Glomerular visceral epithelial cell (primary cell): Measurements from ENCODE around the gene SLC22A24.
"Not testable (repeated sequence)": the region's sequence is repeated elsewhere in the genome, so short reads cannot be mapped to it uniquely, and the experiment has no call there.

Source experiments
- DNase-seq: peaks from one replicate; pipeline ENCODE4 v3.0.0-alpha.2; 2016; ENCODE audit errors: extremely low spot score

SLC22A24 gene, protein sequence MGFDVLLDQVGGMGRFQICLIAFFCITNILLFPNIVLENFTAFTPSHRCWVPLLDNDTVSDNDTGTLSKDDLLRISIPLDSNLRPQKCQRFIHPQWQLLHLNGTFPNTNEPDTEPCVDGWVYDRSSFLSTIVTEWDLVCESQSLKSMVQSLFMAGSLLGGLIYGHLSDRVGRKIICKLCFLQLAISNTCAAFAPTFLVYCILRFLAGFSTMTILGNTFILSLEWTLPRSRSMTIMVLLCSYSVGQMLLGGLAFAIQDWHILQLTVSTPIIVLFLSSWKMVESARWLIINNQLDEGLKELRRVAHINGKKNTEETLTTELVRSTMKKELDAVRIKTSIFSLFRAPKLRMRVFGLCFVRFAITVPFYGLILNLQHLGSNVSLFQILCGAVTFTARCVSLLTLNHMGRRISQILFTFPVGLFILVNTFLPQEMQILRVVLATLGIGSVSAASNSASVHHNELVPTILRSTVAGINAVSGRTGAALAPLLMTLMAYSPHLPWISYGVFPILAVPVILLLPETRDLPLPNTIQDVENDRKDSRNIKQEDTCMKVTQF

DNA sequence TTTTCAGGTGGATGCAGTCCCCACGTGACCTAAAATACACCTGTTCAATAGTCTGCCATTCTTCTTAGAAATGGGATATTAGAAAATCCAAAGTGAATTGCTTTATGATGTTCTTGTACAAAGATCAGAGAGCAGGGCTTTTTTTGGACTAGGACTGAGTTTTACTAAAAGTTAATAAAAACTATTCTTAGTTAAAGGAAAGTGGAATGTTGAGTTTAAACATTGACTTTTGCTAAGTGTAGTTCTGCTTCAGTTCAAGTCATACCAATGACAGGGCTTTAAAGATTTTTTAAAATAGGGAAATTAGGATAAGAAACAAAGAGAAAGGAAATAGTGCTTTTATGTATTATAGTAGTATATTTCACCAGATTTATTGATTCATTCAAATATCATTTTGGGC lies at the start of gene SLC22A24:
Gene SLC22A24 (minus strand): TSS at position 101 of the 400 bp plus-strand sequence. CDS start 442 bp downstream, outside the sequence.
- no peak for DNase-seq

DNA sequence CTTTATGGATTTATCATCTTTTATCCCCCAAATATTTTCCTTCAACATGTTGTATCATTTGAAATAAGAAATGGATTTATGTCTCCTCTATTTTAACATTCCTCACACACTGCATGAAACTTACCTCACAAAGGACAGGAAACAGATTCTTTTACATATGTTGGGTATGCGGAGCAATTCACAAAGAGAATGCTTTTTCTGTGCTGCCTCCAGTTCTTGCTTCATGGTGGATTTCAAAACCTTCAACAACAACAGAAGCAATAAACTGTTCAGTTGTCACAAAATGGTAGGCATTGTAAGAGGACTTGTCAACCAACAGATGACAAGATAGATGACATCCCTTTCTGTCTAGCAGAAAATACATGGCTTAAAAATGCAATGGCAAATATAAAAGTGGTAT lies 36.5 kb upstream of the SLC22A24 start:
- DNase-seq, result no peak

DNA sequence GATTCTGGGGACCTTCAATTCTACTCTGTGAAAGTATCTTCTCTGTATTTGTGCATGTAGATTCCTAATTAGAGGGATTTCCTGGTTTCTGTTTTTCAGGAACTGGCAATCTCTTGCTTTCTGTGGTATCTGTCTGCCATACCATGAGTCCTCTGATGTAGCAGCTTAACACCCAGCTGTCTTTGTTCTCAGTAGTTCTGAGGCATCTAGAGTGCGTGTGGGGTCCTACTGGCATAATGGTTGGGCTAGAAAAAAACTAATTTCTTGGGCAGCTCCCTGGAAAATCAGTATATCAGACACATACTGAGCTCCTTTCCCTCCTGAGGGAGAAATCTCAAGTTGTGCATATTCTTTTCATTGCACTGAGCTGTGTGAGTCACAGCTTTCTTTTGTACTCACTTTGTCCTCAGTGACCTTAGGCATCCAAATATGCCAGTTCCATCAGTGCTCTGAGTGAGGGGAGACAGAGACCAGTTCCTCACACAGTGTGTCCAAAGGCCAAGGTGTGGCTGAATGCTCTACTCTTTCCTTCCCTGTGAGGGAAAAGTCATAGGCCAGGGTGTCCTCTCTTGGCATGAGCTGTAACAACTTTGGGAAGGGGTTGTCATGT lies 35.5 kb upstream of the SLC22A24 start:
- DNase-seq, result no peak

DNA sequence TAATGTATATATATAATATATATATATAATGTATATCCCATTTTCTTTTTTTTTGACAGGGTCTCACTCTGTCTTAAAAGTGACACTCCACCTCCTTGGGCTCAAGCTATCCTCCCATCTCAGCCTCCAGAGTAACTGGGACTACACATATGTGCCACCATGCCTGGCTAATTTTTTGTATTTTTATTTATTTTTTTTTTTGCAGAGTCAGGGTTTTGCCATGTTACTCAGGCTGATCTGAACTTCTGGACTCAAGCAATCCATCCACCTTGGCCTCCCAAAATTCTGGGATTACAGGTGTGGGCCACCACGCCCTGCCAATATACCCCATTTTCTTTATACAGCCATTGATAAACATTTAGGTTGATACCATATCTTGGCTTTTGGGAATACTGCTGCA lies 33.9 kb upstream of the SLC22A24 start:
- no peak for DNase-seq

DNA sequence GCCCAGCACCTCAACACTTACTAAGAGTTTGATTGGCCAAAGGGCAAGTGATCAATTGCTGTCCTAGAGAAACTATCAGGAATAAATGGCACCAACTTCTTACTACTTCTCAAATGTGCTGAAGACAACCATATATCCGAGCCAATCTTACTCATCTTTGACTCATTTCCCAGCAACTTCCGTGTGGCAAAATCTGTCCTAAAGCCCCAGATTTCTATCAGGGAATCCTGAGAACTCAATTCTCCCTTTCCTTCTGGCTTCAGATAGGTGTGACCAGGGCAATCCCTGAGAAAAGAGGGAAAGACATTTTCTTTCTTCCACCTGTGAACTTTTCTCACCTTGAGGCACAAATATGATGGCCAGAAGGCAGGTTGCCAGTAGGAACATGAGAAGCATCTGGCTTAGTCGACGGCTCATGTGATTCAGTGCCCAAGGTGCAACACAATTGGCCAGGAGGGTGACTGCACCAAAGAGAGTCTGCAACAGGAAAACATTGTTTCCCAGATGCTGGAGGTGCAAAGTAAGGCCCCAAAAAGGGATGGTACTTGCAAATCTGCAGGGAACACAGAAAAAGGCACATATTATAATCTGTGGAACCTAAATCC lies 21.8 kb upstream of the SLC22A24 start:
- no peak for DNase-seq

DNA sequence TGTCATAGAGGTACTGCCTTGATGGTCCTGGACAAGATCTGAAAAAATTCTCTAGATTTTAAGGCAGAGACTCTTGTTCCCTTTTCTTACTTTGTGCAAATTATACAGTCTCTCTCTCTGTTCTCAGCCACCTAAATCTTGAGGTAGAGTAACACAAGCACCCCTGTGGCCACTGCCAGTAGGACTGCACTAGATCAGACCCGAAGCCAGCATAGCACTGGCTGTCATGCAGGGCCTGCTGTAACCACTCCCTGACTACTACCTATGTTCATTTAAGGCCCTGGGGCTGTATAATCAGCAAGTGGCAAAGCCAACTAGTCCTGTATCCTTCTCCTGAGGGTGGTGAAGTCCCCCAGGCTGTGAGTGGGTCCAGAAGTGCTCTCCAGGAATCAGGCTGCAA lies 11.8 kb upstream of the SLC22A24 start:
- no peak for DNase-seq

DNA sequence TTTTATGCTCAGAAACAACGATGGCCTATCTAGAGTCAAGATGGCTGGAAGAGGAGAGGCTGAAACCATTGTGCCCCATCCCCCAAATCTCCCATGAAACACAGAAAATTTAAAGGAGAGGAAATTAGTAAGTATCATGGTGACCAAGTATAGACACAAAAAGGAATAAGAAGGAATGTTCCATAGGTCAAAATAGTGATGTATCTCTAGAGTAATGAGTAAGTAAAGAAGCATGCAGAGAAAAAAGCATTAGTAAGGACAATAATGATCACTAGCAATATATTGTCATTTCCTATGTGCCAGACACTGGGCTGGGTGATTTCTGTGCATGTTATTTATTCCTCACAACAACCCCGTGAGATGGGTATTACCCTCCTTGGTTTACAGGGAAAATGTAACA lies 2.6 kb upstream of the SLC22A24 start:
- no peak for DNase-seq

DNA sequence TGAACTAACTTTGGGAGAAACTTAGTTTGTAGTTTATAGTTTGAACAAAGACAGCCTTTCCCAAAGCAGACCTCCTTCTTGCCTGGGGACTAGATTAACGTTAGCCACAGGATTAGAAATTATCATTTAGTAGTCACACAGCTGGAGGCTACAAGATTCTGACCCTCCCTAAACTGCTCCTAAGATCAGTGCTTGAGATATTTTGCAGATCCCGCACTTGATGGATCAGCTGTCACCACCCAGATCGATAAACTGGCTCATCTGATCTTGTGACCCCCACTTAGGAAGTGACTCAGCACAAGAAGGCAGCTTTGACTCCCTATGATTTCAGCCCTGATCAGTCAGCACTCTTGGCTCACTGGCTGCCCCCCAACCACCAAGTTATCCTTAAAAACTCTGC lies 1.6 kb downstream of the SLC22A24 start:
- no peak for DNase-seq

DNA sequence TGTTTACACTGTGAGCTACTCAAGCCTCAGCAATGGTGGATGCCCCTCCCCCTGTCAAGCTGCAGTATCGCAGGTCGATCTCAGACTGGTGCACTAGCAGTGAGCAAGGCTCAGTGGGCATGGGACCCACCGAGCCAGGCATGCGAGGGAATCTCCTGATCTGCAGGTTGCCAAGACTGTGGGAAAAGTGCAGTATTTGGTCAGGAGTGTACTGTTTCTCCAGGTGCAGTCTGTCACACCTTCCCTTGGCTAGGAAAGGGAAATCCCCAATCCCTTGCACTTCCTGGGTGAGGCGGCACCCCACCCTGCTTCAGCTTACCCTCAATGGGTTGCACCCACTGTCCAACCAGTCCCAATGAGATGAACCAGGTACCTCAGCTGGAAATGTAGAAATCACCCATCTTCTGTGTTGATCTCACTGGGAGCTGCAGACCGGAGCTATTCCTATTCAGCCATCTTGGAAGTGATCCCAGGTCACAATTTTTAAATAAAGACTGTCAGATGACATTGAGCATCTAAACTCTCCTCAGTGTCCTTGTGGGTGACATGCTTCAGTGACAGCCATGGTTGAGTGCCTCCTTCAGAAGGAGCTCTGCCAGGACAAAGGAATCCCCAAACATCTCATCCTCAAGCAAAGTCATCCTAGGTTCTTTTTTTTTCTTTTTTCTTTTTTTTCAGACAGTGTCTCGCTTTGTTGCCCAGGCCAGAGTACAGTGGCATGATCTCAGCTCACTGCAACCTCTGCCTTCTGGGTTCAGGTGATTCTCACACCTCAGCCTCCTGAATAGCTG lies 10.8 kb downstream of the SLC22A24 start:
- no peak for DNase-seq

DNA sequence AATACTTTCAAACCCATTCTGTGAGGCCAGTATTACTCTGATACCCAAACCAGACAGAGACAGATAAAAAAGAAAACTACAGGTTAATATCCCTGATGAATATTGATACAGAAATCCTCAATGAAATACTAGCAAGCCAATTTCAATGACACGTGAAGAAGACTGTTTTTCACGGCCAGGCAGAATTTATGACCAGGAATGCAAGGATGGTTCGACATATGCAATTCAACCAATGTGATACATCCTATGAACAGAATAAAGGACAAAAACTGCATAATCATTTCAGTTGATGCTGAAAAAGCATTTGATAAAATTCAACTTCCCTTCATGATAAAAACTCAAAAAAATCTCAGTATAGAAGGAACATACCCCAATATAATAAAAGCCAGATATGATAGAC lies 44.5 kb downstream of the SLC22A24 start:
- no peak for DNase-seq

DNA sequence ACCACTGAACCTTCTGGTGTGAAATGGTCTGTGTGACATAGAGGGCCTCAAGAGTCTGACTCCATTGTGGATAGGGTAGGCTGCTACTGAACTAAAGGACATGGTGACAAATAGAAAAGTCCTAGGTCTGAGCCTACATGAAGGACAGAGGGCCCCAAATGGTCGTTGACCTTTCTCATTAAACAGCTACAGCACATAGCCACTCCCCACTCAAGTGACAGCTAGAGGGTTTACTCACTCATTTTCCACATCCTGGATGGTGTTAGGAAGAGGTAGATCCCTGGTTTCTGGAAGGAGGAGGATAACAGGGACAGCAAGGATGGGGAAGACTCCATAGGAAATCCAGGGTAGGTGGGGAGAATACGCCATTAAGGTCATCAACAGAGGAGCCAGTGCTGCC lies 63.3 kb downstream of the SLC22A24 start:
- no peak for DNase-seq

DNA sequence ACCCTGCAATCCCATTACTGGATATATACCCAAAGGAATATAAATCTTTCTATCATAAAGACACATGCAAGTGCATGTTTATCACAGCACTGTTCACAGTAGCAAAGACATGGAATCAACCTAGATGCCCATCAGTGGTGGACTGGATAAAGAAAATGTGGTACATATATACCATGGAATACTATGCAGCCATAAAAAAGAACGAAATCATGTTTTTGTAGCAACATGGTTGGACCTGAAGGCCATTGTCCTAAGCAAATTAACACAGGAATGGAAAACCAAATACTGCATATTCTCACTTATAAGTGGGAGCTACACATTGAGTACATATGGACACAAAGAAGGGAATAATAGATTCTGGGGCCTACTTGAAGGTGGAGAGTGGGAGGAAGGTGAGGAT lies 97.8 kb downstream of the SLC22A24 start:
- not testable (repeated sequence) for DNase-seq

DNA sequence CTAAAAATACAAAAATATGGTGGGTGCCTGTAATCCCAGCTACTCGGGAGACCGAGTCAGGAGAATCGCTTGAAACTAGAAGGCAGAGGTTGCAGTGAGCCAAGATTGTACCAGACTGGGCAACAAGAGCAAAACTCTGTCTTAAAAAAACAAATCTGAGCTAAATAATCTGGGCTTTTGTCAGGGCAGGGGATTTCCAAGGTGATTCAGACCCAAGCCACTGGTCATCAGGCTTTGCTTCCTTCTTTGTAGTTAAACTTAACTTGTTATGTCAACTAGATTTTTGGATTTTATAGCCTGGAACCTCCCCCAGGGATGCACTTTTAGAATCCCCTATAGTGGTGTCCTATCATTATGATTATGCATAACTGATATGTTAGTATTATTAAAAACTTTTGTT lies 101.4 kb downstream of the SLC22A24 start:
- DNase-seq, result no peak

DNA sequence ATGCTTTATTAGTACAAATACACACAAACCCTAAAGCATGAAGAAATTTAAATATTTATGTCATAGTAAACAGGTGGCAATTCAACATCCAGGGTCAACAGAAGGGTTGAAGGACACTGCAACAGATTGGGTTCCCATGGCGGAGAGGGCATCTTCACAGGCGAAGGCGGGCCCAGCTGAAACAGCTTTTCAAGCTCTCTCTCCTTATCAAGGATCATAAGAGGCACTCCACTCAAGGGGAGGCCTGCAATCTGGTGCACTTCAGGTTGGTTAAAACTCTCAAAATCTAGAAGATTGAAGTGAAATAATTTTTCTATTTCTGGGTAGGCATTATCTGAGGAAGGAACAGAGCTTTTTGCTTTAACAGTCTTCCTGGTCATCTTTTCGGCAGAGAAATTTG lies 111.6 kb downstream of the SLC22A24 start:
- DNase-seq, result no peak
